Stimulated activated naive B cell treated with anti-CD40 and anti-IgM and Interleukin-4, amounts not matched to agents 10 μg/mL and 1 μg/mL and 100 μg/mL, for 72 hours (primary cell): ENCODE measurements around the gene WDR37.

Experiments
- ATAC-seq, 2 donors: fragments of 150-1000 bp; cut with Tn5 transposase; replicated peaks; 2 replicates each; pipeline ENCODE4 v1.10.0; 2021; ENCODE audit warnings: moderate library complexity in 1 of 2
- DNase-seq: peaks from one replicate; pipeline ENCODE4 v3.0.0; 2021
- H3K27ac Mint-ChIP-seq: one replicate; pipeline ENCODE4 v1.8.0; 2022; ENCODE audit warnings: mild to moderate bottlenecking, mixed read lengths
- H3K27me3 Mint-ChIP-seq, 2 donors: one replicate each; pipeline ENCODE4 v1.8.0; 2022; ENCODE audit warnings: mixed read lengths in 2 of 2
- H3K36me3 Mint-ChIP-seq, 2 donors: one replicate each; pipeline ENCODE4 v1.8.0; 2022; ENCODE audit warnings: mixed read lengths in 2 of 2, mild to moderate bottlenecking in 1 of 2
- H3K4me1 Mint-ChIP-seq, 2 donors: one replicate each; pipeline ENCODE4 v1.8.0; 2022; ENCODE audit warnings: mixed read lengths in 2 of 2, mild to moderate bottlenecking in 1 of 2
- H3K4me3 Mint-ChIP-seq, 2 donors: one replicate each; pipeline ENCODE4 v1.8.0; 2022; ENCODE audit warnings: mild to moderate bottlenecking in 2 of 2, mixed read lengths in 2 of 2, moderate library complexity in 1 of 2
- H3K9me3 Mint-ChIP-seq, 2 donors: one replicate each; pipeline ENCODE4 v1.8.0; 2022; ENCODE audit warnings: mixed read lengths in 2 of 2, mild to moderate bottlenecking in 1 of 2

Gene WDR37

DNA sequence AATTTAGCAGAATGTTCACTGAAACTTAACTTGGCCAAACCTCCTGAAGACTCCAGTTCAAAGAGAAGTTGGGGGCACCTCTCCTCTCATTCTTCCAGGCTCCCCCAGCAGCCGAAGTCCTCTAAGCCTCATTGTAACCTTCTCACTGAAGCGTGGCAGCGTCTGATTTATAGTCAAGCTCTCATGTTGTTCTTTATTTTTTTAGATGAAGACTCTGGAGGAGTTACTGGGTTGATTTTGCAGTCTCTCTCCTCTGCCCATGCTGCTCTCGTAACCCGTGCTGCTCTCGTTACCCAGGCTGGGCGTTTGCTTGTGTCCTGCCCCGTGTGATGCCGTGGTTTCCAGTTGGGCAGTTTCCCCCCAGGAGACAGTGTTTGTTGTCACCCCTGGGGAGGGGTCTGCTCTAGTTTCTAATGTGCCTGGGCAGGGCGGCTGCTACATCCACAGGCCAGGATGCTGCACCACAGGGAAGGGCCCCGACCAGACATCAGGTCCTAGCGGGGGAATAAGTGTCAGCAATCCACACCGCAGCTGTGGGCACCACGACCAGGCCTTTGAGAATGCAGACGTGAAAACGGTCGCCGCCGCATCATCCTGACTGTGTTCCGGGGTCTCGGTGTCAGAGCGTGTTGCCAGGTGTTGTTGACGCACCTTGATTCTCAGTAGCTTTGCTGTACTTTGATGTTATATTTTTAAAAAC is 65.2 kb downstream of the WDR37 start:
- H3K4me1 Mint-ChIP-seq, result peaks cover 8 to 19% of the 10 kb centered on the region in 2 donors
- DNase-seq (no peak), ATAC-seq (no peak)
- H3K27me3 Mint-ChIP-seq, result no peaks in the 10 kb centered on the region
- peak overlapping the region; percentile 71 for H3K27ac Mint-ChIP-seq
- H3K4me3 Mint-ChIP-seq, result no peak overlapping the region
- H3K9me3 Mint-ChIP-seq, result no peaks in the 10 kb centered on the region
- H3K36me3 Mint-ChIP-seq, result peaks cover 57 to 70% of the 10 kb centered on the region in 2 donors

DNA sequence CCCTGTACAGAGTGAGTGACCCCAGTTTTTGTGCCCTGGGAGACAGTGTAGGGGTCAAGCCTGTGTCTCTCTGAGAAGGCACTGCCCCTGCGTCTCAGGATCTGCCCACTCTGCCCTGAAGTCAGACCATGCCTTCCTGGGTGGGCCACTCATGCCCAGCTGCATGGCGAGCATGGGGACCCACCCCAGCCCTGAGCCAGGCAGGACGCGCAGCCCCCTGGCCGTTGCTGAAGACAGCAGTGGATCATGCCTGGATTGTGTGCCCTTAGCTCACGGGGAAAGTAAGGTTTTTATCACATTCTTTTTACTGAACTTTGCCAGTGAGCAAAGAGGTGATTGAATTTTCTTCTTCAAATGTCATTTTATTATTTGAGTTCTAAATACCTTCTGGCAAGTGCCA is 66.2 kb downstream of the WDR37 start:
- Mint-ChIP-seq H3K27me3 (no peaks in the 10 kb centered on the region), H3K27ac (no peak overlapping the region), H3K4me1 (peaks cover 8 to 19% of the 10 kb centered on the region in 2 donors), H3K36me3 (peaks cover 59 to 74% of the 10 kb centered on the region in 2 donors), H3K9me3 (no peaks in the 10 kb centered on the region), H3K4me3 (no peak overlapping the region)
- DNase-seq (no peak), ATAC-seq (no peak)

DNA sequence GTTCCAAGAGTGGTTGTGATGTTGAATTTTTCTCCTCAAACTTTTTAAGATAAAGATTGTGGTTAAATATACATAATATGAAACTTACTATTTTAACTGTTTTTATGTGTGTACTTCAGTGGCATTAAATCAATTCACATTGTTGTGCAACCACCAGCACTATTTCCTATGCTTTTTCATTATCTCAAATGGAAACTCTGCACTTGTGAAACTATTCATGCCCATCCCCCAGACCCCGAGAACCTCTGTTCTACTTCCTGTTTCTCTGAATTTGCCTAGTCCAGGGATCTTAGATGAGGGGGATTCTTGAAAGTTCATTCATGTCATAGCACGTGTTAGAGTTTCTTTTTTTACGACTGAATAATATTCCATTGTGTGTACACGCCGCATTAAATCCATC is 67.0 kb downstream of the WDR37 start:
- H3K4me3 Mint-ChIP-seq, result no peak overlapping the region
- no peaks in the 10 kb centered on the region for H3K27me3 Mint-ChIP-seq
- no peak for DNase-seq
- peak; percentile 27 to 48 for ATAC-seq
- H3K4me1 Mint-ChIP-seq, result peaks cover 8 to 19% of the 10 kb centered on the region in 2 donors
- no peaks in the 10 kb centered on the region for H3K9me3 Mint-ChIP-seq
- H3K36me3 Mint-ChIP-seq, result peaks cover 65 to 79% of the 10 kb centered on the region in 2 donors
- no peak overlapping the region for H3K27ac Mint-ChIP-seq

DNA sequence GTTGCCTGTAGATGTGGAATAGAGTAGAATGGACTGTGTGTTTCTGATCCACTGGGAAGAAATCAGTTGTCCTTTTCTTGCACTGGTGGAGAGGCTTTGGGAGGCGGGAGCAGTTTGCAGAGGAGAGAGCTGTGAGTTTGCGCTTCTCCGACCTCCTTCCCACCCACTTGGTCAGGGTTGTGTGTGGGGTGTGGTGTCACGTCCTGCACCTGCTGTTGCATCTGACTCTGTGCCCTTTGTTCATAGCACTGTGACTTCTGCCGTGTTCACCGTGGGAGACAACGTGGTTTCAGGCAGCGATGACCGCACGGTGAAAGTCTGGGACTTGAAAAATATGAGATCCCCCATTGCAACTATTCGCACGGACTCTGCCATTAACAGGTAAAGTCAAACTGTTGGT is 67.8 kb downstream of the WDR37 start:
- Mint-ChIP-seq H3K27me3 (no peaks in the 10 kb centered on the region), H3K36me3 (peaks cover 66 to 79% of the 10 kb centered on the region in 2 donors), H3K27ac (no peak overlapping the region), H3K4me1 (peaks cover 8 to 19% of the 10 kb centered on the region in 2 donors), H3K9me3 (no peaks in the 10 kb centered on the region), H3K4me3 (no peak overlapping the region)
- ATAC-seq, result no peak
- no peak for DNase-seq

DNA sequence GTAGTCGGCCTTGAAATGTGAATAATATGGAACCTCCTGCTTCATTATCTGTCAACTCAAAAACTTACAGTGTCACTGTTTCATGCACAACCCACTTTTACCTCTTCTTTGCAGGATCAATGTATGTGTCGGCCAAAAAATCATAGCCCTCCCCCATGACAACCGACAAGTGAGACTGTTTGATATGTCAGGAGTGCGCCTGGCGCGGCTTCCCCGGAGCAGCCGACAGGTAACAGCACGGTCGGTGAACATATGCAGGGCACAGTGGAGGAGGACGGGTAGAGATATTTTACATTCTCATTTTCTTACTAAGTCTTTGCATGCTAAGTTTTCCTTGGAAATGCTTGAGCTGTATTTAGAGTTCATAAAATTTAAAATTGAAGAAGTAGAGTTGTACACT is 68.6 kb downstream of the WDR37 start:
- no peak for DNase-seq
- no peak for ATAC-seq
- Mint-ChIP-seq H3K36me3 (peaks cover 71 to 84% of the 10 kb centered on the region in 2 donors), H3K27me3 (no peaks in the 10 kb centered on the region), H3K4me3 (no peak overlapping the region), H3K9me3 (no peaks in the 10 kb centered on the region), H3K27ac (no peak overlapping the region), H3K4me1 (peaks cover 8 to 19% of the 10 kb centered on the region in 2 donors)

DNA sequence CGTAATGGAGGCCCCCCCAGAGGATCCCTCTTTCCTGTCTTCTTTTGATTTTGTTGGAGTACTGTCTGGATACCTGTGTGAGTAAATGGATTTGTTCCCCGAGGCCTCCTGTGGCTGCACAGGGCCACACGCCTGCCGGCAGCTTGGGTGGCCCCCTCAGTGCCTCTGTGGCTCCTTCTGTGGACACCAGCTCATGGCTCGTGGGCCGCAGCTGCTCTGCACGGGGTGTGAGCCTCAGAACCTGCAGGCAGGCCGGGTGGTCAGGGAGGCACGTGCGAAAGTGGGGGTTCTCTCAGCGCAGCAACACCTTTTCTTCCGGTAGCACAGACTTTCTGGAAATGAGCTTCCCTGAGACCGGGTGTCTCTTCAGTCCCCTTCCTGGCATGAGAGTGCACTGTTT is 70.3 kb downstream of the WDR37 start:
- Mint-ChIP-seq H3K27ac (no peak overlapping the region), H3K36me3 (peaks cover 76 to 91% of the 10 kb centered on the region in 2 donors), H3K4me1 (peaks cover 8 to 19% of the 10 kb centered on the region in 2 donors), H3K4me3 (no peak overlapping the region), H3K9me3 (no peaks in the 10 kb centered on the region), H3K27me3 (no peaks in the 10 kb centered on the region)
- DNase-seq (no peak), ATAC-seq (no peak)

DNA sequence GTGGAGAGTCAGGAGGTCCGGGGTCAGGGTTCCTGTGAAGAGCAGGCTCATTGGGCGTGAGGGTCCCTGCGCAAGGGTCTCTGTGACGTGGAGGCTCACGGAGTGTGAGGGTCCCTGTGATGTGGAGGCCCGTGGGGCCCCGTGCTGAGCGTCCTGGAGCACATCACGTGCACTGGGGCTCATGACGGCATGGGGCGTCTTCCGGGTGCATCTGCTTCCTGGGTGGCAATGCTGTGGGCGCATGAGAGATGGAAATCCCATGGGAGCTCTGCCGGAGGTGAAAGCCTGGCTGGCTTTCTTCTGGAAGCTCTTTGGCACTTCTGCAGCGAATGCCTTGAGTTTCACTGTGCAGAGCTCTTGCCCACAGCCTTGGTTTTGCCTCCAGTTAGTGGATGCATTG is 71.4 kb downstream of the WDR37 start:
- Mint-ChIP-seq H3K27ac (no peak overlapping the region), H3K36me3 (peaks cover 71 to 86% of the 10 kb centered on the region in 2 donors), H3K4me3 (no peak overlapping the region), H3K27me3 (no peaks in the 10 kb centered on the region), H3K4me1 (peaks cover 8 to 11% of the 10 kb centered on the region in 2 donors), H3K9me3 (no peaks in the 10 kb centered on the region)
- DNase-seq (no peak), ATAC-seq (no peak)

DNA sequence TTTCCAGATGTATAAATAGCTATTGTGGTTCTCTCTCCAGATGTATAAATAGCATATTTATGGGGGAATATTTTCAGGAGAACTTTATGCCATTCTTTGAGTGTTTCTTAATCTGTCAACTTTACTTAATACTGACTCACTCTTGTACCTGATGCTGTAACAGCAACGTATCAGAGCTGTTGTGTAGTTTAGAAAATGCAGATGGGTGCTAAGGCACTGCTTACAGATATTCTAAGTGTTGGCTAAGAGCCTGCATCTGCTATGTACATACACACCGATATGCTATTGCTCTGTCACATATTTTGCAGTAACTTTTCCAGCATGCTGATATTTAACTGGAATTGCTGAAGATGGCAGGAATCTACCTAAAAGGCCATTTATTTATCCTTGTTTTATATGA is 71.9 kb downstream of the WDR37 start:
- no peak overlapping the region for H3K27ac Mint-ChIP-seq
- no peak for ATAC-seq
- DNase-seq, result no peak
- H3K36me3 Mint-ChIP-seq, result peaks cover 72 to 85% of the 10 kb centered on the region in 2 donors
- H3K4me1 Mint-ChIP-seq, result peaks cover 7 to 8% of the 10 kb centered on the region in 2 donors
- no peaks in the 10 kb centered on the region for H3K27me3 Mint-ChIP-seq
- H3K4me3 Mint-ChIP-seq, result no peak overlapping the region
- H3K9me3 Mint-ChIP-seq, result no peaks in the 10 kb centered on the region

DNA sequence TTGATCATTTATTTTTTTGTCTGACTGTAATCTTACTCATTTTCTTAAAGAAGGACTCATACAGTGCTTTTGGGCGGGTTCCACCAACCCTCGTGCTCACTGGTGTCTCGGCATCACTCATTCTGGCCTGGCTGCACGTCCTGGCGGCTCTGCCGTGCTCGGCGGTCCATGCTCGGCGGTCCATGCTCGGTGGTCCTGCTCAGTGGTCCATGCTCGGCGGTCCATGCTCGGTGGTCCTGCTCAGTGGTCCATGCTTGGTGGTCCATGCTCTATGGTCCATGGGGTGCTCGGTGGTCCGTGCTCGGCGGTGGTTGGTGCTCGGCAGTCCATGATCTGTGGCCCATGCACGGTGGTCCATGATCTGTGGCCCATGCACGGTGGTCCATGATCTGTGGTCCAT is 72.5 kb downstream of the WDR37 start:
- H3K27me3 Mint-ChIP-seq, result no peaks in the 10 kb centered on the region
- DNase-seq (no peak), ATAC-seq (no peak)
- no peak overlapping the region for H3K27ac Mint-ChIP-seq
- peaks cover 68 to 84% of the 10 kb centered on the region in 2 donors for H3K36me3 Mint-ChIP-seq
- H3K4me1 Mint-ChIP-seq, result peaks cover 3 to 5% of the 10 kb centered on the region in 2 donors
- no peak overlapping the region for H3K4me3 Mint-ChIP-seq
- H3K9me3 Mint-ChIP-seq, result no peaks in the 10 kb centered on the region

DNA sequence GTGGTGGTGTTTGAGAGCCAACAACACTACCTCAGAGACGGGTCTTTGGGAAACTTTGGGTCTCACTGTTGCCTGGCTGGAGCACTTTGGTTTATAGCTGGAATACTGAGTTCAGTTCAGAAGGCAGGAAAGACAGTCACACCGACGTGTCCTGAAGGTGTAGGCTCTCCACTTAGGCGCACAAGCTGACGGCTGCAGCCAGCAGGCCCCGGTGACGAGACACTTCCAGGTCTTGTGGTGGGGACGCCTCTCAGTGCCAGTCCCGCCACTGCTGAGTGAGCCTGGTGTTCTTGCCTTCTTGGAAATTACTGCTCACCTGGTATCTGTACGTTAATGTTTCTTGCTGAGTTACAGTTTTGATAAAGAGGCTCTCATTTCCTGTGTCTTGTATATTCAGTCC is 74.0 kb downstream of the WDR37 start:
- no peaks in the 10 kb centered on the region for H3K27me3 Mint-ChIP-seq
- H3K9me3 Mint-ChIP-seq, result peaks cover 0 to under 1% of the 10 kb centered on the region in 2 donors
- no peak for DNase-seq
- H3K4me3 Mint-ChIP-seq, result no peak overlapping the region
- H3K27ac Mint-ChIP-seq, result no peak overlapping the region
- peaks cover 0 to 2% of the 10 kb centered on the region in 2 donors for H3K4me1 Mint-ChIP-seq
- no peak for ATAC-seq
- peaks cover 55 to 77% of the 10 kb centered on the region in 2 donors for H3K36me3 Mint-ChIP-seq

DNA sequence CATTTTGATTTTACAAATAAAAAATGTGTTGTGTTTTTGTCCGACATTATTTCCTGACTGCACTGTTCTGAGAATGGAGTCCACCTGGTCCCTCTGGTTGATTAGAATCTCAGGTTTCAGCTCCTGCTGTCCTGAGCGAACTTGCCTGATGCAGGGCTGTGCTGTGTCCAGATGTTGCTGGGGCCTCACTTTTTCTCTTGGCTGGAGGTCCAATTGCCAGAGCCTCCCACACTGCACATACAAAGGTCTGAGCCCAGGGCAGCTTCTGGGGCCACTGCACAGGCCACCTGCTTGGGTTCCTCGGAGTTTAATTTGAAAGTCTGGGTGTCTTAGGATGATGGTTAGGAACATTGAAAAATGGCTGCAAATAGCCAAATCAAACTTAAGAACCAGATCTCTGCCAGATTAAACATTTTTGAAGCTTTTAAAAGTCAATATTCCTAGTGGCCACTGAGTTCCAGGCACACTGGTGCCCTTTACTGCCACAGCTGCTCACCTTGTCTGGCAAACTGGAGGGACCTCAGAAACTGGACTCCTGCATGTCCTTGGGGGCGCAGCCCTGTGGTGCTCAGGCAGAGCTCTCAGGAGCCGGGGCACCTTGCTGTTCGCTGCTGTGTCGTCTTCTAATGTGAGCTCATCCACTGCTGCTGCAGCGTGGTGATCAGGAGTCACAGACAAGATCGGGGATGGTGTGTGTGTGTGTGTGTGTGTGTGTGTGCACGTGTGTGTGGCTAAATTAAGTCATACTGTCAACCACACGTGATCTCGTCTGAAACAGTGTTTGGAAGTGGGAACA is 75.0 kb downstream of the WDR37 start:
- H3K9me3 Mint-ChIP-seq, result peaks cover 0 to 3% of the 10 kb centered on the region in 2 donors
- no peak for DNase-seq
- H3K36me3 Mint-ChIP-seq, result peaks cover 50 to 71% of the 10 kb centered on the region in 2 donors
- H3K4me3 Mint-ChIP-seq, result no peak overlapping the region
- no peaks in the 10 kb centered on the region for H3K27me3 Mint-ChIP-seq
- peaks cover 0 to 2% of the 10 kb centered on the region in 2 donors for H3K4me1 Mint-ChIP-seq
- H3K27ac Mint-ChIP-seq, result no peak overlapping the region
- ATAC-seq, result no peak

DNA sequence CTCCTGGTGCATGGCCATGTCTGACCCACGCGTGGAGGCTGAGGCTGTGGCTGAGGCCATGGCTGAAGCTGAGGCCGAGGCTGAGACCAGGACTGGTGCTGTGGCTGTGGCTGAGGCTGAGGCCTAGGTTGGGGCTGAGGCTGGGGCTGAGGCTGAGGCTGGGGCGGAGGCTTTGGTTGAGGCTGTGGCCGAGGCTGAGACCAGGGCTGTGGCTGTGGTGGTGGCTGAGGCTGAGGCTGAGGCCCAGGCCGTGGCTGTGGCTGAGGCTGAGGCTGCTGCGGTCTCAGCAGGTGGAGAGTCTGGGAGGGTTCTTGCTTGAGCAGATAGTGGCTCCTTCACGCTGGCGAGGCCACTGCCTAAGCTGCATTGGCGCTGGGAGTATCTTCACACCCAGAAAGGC is 76.4 kb downstream of the WDR37 start:
- Mint-ChIP-seq H3K4me3 (no peak overlapping the region), H3K4me1 (peaks cover 0 to 2% of the 10 kb centered on the region in 2 donors), H3K27ac (peak overlapping the region; percentile 73), H3K9me3 (peaks cover 4 to 6% of the 10 kb centered on the region in 2 donors), H3K36me3 (peaks cover 43 to 63% of the 10 kb centered on the region in 2 donors), H3K27me3 (no peaks in the 10 kb centered on the region)
- DNase-seq (no peak), ATAC-seq (no peak)

DNA sequence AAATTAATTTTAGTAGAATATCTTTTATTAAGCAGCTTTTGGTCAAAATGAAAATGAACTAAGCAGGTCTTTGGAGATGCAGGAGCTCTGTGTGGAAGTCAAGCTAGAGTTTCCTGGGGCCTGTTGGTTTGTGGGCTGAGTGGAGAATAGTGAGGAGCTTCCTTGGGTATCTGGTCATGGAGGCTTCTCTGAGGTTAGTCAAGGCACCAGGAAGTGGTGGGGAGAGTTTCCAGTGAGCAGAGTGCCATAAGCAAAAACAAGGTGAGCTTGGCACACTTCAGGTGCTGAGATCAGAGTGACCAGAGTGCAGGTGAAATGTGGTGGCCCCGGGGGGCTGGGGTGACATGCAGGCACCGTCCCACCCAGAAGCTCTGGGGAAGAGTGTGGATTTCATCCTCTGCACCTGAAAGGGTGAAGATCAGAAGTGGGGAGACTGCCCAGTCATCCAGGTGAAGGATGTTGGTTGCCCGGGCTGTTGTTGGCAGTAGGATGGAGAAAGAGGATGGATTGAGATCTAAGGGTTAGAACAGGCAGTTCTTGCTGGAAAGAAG is 77.4 kb downstream of the WDR37 start:
- DNase-seq, result no peak
- ATAC-seq, result no peak
- H3K27ac Mint-ChIP-seq, result no peak overlapping the region

DNA sequence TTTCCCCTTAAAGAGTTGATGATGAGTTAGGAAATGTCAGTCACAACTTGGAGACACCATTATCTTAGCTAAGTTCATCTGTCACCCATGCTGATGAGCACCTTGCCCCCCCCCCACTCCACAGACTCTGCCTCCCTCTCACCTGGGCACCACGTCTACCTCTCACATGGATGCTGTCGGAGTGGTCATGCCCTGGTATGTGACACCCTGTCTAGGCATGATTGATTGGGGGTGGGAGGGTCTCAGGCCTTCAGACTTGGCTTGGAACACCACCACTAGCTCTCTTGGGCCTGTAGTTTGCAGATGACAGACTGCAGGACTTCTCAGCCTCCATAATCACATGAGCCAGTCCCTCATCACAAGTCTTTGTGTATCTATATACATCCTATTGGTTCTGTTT is 78.0 kb downstream of the WDR37 start:
- Mint-ChIP-seq H3K27me3 (no peaks in the 10 kb centered on the region), H3K27ac (no peak overlapping the region), H3K4me3 (no peak overlapping the region), H3K4me1 (peaks cover 0 to 2% of the 10 kb centered on the region in 2 donors), H3K36me3 (peaks cover 37 to 57% of the 10 kb centered on the region in 2 donors), H3K9me3 (peaks cover 16% of the 10 kb centered on the region in 2 donors)
- ATAC-seq, result no peak
- DNase-seq, result no peak

More for the DNA sequence above, 77.4 kb downstream of the WDR37 start:
- no peaks in the 10 kb centered on the region for H3K27me3 Mint-ChIP-seq
- H3K9me3 Mint-ChIP-seq, result peaks cover 10 to 11% of the 10 kb centered on the region in 2 donors
- no peak overlapping the region for H3K4me3 Mint-ChIP-seq
- H3K4me1 Mint-ChIP-seq, result peaks cover 0 to 2% of the 10 kb centered on the region in 2 donors
- peaks cover 41 to 59% of the 10 kb centered on the region in 2 donors for H3K36me3 Mint-ChIP-seq
